SH-SY5Y (cell line): ENCODE data around the gene CFAP300.

Experiments
- GATA2 ChIP-seq: IDR thresholded peaks from 2 replicates; pipeline ENCODE4 v1.6.1; 2011; ENCODE audit warnings: mild to moderate bottlenecking, low read depth, low read length
- GATA3 ChIP-seq: IDR thresholded peaks from 2 replicates; pipeline ENCODE4 v1.6.1; 2011; ENCODE audit warnings: low read depth, mild to moderate bottlenecking, low read length, moderate library complexity

- TF ChIP-seq GATA3 (no peak), GATA2 (no peak)
These were observed 71.7 kb downstream of the CFAP300 start for GRCh38 chr11:102118937-102119336.
